Cardiac muscle cell (in vitro differentiated cells and primary cell): ENCODE measurements around the gene RAB34. TPM values are rescaled to one million over a fixed set of nuclear protein-coding genes. Genes with fewer than 3 reads are reported as not detected.
"Not testable (repeated sequence)": the region's sequence is repeated elsewhere in the genome, so short reads cannot be mapped to it uniquely, and the experiment has no call there.

Experiments
- DNase-seq, 2 donors: peaks; one replicate each; pipeline versions ENCODE4 v3.0.0 to v3.0.0-alpha.2; 2010 to 2017; ENCODE audit warnings: low read depth in 1 of 2, low spot score in 1 of 2
- H3K27ac ChIP-seq: fragments of 200-600 bp; sonication (generic); 2 replicates; pipeline ENCODE4 v1.5.1; 2016
- H3K27me3 ChIP-seq: fragments of 200-600 bp; sonication (generic); 2 replicates; pipeline ENCODE4 v1.6.0; 2016; ENCODE audit warnings: control low read depth
- H3K36me3 ChIP-seq: fragments of 200-600 bp; sonication (generic); 2 replicates; pipeline ENCODE4 v1.5.1; 2016; ENCODE audit warnings: control low read depth
- H3K4me1 ChIP-seq: fragments of 200-600 bp; sonication (generic); 2 replicates; pipeline ENCODE4 v1.8.1; 2017; ENCODE audit warnings: low read depth, mild to moderate bottlenecking, mixed run types
- H3K4me3 ChIP-seq: fragments of 200-600 bp; sonication (generic); 2 replicates; pipeline ENCODE4 v1.5.1; 2016; ENCODE audit warnings: mild to moderate bottlenecking
- H3K9me3 ChIP-seq: fragments of 200-600 bp; sonication (generic); 2 replicates; pipeline ENCODE4 v1.5.1; 2017; ENCODE audit warnings: low read depth, mild to moderate bottlenecking, control low read depth
- polyA plus RNA-seq: library from polyadenylated mRNA; unstranded; fragments of >200 nt; fragmentation: Nextera tagmentation; extraction: Ambion mirVana; gene quantifications from 2 replicates; pipeline ENCODE4 v1.2.1, GENCODE V29; 2016
- total RNA-seq: library from RNA; depleted of rRNA; stranded (reverse); fragments of >200 nt; gene quantifications from 2 replicates; pipeline ENCODE4 v1.2.3, GENCODE V29; 2016
- TF ChIP-seq, protein P1 (sequence below): IDR thresholded peaks from 2 replicates; pipeline ENCODE4 v1.5.1; 2012; ENCODE audit warnings: low read depth, mild to moderate bottlenecking, low read length

RAB34 gene
- total and polyA plus RNA-seq, 2 experiments from 2014 or later, result 186 to 276 TPM

DNA sequence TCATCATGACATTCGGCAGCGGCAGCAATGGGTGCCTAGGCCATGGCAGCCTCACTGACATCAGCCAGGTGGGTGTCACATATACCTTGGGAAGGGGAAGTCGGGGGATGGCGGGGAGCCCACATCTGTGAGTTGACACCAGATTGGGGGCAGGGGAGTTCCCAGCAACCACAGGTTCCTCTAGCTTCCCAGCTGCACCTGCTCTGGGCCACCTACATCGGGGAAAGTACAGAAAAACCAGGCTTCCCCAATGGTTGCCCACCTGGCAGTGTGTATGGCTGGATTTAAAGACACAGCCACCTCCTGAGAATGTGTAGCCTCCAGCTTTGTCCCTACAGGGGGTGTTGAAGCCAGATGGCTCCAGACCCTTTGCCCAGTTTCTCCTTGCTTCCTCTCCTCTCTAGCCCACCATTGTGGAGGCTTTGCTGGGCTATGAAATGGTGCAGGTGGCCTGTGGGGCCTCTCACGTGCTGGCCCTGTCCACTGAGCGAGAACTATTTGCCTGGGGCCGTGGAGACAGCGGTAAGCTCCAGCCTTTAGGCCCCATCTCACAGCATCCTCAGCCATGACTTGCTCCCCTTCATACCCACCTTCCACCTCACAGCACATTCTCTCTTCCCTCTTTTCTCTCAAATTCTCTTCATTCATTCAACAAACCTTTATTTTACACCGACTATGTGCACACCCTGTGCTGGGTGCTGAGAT is 21.2 kb upstream of the RAB34 start:
- no peak overlapping the region for H3K4me3 ChIP-seq
- H3K36me3 ChIP-seq, result no peaks in the 10 kb centered on the region
- H3K27ac ChIP-seq, result no peak overlapping the region
- H3K9me3 ChIP-seq, result no peaks in the 10 kb centered on the region
- DNase-seq, result no peak
- TF ChIP-seq, protein P1, sequence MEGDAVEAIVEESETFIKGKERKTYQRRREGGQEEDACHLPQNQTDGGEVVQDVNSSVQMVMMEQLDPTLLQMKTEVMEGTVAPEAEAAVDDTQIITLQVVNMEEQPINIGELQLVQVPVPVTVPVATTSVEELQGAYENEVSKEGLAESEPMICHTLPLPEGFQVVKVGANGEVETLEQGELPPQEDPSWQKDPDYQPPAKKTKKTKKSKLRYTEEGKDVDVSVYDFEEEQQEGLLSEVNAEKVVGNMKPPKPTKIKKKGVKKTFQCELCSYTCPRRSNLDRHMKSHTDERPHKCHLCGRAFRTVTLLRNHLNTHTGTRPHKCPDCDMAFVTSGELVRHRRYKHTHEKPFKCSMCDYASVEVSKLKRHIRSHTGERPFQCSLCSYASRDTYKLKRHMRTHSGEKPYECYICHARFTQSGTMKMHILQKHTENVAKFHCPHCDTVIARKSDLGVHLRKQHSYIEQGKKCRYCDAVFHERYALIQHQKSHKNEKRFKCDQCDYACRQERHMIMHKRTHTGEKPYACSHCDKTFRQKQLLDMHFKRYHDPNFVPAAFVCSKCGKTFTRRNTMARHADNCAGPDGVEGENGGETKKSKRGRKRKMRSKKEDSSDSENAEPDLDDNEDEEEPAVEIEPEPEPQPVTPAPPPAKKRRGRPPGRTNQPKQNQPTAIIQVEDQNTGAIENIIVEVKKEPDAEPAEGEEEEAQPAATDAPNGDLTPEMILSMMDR, result no peak
- H3K4me1 ChIP-seq, result no peaks in the 10 kb centered on the region
- no peaks in the 10 kb centered on the region for H3K27me3 ChIP-seq

DNA sequence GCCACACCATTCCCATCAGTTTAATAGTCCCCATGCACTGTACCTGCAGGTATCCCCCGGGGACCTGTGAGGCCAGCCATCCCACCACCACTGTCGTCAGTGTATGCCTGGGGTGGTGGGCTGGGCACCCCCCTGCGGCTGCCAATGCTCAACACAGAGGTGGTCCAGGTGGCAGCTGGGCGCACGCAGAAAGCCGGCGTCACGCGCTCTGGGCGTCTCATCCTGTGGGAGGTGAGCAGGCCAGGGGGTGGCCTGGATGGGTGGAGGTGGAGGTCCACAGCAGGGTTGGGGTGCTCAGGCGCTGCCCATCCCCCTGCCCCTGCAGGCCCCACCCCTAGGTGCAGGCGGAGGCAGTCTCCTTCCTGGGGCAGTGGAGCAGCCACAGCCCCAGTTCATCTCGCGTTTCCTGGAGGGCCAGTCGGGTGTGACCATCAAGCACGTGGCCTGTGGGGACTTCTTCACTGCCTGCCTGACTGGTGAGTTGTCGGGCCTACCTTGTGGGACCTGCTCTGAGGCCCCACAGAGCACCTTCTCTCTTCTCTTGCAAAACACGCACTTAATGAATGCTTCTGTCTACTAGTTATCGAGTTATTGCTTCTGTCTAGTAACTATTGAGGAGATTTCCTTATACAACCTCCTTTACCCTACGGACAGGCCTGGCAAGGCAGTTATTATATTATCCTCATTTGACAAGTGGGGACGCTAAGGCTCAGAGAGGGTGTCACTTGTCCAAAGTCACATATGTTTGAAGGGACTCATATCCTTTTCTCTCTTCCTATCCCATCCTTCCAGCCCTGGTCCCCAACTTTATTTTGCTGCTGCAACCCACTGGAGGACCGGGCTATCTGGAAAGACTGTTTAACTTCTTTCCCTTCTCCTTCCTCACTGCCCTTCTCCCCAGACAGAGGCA is 20.4 kb upstream of the RAB34 start:
- TF ChIP-seq, protein P1, result no peak
- H3K27me3 ChIP-seq, result no peaks in the 10 kb centered on the region
- H3K27ac ChIP-seq, result no peak overlapping the region
- no peak for DNase-seq
- H3K36me3 ChIP-seq, result no peaks in the 10 kb centered on the region
- no peaks in the 10 kb centered on the region for H3K9me3 ChIP-seq
- no peaks in the 10 kb centered on the region for H3K4me1 ChIP-seq
- no peak overlapping the region for H3K4me3 ChIP-seq

DNA sequence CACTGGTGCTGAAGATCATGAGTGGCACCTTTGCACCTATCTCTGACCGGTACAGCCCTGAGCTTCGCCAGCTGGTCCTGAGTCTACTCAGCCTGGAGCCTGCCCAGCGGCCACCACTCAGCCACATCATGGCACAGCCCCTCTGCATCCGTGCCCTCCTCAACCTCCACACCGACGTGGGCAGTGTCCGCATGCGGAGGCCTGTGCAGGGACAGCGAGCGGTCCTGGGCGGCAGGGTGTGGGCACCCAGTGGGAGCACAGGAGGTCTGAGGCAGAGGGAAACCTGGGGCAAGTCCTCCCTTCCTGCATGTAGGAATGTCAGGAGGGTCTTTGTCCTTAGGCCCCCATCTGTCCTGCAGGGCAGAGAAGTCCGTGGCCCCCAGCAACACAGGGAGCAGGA is 19.6 kb upstream of the RAB34 start:
- DNase-seq, result no peak
- Histone ChIP-seq H3K27me3 (no peaks in the 10 kb centered on the region), H3K27ac (no peak overlapping the region), H3K9me3 (no peaks in the 10 kb centered on the region), H3K36me3 (no peaks in the 10 kb centered on the region), H3K4me1 (no peaks in the 10 kb centered on the region), H3K4me3 (no peak overlapping the region)
- TF ChIP-seq, protein P1, result no peak

DNA sequence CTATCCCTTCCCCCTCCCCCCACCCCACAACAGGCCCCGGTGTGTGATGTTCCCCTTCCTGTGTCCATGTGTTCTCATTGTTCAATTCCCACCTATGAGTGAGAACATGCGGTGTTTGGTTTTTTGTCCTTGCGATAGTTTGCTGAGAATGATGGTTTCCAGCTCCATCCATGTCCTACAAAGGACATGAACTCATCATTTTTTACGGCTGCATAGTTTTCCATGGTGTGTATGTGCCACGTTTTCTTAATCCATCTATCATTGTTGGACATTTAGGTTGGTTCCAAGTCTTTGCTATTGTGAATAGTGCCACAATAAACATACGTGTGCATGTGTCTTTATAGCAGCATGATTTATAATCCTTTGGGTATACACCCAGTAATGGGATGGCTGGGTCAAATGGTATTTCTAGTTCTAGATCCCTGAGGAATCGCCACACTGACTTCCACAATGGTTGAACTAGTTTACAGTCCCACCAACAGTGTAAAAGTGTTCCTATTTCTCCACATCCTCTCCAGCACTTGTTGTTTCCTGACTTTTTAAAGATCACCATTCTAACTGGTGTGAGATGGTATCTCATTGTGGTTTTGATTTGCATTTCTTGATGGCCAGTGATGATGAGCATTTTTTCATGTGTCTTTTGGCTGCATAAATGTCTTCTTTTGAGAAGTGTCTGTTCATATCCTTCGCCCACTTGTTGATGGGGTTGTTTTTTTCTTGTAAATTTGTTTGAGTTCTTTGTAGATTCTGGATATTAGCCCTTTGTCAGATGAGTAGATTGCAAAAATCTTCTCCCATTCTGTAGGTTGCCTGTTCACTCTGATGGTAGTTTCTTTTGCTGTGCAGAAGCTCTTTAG is 18.5 kb upstream of the RAB34 start:
- not testable (repeated sequence) for H3K36me3 ChIP-seq, H3K27ac ChIP-seq, H3K9me3 ChIP-seq, H3K4me3 ChIP-seq, DNase-seq, H3K27me3 ChIP-seq, H3K4me1 ChIP-seq

DNA sequence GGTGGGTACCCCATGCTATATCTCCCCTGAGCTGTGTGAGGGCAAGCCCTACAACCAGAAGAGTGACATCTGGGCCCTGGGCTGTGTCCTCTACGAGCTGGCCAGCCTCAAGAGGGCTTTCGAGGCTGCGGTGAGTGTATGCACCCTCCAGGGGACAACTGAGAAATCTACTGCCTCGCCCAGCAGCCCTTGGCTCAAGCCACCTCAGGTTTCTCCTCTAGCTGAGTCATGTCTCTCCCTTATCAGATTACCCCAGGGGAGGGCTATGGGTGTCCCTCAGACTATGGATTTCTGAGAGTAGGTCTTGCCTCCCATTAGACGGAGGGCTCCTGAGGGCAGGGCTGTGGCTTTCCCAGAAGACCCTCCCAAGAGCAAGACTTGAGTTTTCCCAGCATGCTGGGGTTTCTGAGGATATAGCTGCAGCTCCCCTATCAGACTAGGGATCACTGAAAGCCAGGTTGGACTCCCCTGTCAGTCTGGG is 17.6 kb upstream of the RAB34 start:
- Histone ChIP-seq H3K27ac (no peak overlapping the region), H3K4me1 (no peaks in the 10 kb centered on the region), H3K9me3 (no peaks in the 10 kb centered on the region), H3K36me3 (no peaks in the 10 kb centered on the region), H3K27me3 (no peaks in the 10 kb centered on the region), H3K4me3 (no peak overlapping the region)
- no peak for DNase-seq
- TF ChIP-seq, protein P1, result no peak
